Hematopoietic multipotent progenitor cell treated with erythropoietin and hydrocortisone succinate and interleukin-3 and kit ligand, for 6 days (in vitro differentiated cells): Measurements from ENCODE around the gene LRRC25.
"Not testable (repeated sequence)": the region's sequence is repeated elsewhere in the genome, so short reads cannot be mapped to it uniquely, and the experiment has no call there.

ENCODE experiments used
- DNase-seq: peaks from one replicate; pipeline ENCODE4 v3.0.0-alpha.2; 2015

The LRRC25 gene

DNA sequence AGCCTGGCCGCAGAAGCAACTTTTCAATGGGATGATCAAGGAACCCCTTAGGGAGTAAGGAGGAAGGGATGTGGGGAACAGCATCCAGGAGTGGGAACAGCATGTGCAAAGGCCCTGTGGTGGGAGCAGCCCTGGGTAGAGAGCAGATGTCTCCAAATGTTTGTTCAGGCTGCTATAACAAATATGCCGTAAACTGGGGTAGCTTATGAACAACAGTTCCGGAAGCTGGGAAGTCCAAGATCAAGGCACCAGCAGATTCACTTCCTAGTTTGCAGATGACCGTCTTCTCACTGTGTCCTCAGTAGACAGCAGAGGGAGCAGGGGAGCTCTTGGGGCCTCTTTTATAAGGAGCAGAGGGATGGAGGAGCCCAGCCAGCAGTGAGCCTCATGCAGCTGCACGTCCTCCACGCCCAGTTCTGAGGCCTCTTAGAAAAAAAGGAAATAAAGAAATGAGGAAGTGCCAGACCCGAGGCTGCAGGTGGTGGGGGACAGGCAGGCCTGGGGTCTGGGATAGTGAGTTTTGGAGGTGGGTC, 4.2 kb upstream of the LRRC25 start:
- DNase-seq = peak; percentile 96

DNA sequence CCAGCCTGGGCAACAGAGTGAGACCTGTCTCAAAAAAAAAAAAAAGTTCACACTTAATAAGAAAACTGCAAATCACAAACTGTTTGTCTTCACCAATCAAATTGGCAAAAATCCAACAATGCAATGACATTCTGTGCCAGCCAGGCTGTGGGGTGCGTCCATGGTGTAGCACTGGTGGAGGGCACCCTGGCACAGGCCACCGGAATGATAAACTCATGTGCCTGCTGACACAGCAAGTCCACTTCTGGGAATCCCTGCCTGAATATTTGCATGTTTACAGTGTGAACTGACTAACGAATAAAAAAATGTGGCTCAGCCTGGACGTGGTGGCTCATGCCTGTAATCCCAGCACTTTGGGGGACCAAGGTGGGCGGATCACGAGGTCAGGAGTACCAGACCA, 1.6 kb upstream of the LRRC25 start:
- peak; percentile 83 for DNase-seq

DNA sequence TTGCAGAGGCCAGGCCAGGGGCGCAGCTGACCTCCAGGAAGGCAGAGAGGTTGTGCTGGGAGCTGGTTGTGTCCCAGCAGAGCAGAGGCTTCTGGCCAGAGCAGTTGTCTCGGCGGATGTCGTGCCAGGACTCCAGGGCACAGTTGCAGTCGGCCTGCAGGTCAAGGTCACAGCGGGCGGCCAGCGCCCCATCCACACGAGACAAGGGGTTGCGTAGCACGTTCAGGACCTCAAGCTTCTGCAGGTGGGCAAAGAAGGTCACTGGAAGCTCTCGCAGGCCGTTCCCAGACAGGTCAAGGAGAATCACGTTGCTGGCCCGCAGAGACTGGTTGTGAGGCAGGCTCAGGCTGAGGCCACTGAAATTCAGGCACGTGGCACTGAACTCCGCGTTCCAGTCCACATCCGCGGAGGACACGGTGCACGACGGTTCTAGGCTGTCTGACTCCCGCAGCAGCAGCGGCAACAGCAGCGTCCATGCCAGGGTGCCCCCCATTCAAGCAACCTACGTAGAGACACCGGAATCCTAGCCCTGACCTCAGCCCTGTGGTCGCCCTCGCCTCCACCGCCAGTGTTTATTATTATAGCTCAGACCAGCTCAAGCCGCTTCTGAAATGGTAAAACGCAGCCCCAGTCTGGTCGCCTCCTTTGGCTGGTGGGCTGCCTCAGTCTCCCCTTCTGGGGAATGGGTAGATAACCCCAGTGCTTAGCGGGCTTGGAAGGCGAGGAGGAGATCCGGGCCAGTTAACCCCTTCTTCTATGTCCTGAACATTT, 766 bp downstream of the LRRC25 start:
- DNase-seq = no peak

DNA sequence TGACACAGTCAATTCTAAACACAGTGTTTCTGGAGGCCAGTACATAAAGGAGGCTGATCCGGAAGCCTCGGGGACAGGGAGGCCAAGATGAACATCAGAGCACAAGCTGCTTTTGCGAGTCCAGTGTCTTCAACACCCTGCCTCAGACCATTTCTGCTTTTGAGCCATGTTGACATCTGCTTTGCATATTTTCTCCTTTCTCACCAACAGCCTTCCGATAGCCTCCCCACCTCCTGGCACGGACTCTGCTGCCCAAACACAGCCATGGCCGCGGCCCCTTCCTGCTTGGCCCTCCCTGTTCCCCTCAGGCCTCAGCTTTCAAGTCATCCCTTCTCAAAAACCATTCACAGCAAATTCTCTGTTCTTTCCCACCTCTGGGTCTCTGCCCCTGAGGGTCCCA, 3.6 kb downstream of the LRRC25 start:
- no peak for DNase-seq

DNA sequence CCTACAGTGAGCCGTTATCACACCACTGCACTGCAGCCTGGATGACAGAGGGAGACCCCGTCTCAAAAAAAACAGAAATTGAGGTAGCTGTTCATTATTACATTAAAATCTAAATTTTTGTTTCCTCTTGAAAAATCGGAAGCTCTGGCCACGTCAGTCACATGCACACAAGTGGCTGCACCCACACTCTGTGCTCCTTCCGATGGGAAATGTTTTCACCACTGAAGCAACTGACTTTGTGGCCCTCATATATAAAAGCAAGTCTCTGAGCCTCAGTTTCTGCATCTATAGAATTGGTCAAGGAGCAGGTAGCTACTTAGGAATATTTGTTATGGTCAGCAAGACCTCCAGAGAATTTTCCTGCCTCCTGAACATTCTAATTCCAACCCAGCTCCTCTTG, 4.5 kb downstream of the LRRC25 start:
- DNase-seq = no peak

DNA sequence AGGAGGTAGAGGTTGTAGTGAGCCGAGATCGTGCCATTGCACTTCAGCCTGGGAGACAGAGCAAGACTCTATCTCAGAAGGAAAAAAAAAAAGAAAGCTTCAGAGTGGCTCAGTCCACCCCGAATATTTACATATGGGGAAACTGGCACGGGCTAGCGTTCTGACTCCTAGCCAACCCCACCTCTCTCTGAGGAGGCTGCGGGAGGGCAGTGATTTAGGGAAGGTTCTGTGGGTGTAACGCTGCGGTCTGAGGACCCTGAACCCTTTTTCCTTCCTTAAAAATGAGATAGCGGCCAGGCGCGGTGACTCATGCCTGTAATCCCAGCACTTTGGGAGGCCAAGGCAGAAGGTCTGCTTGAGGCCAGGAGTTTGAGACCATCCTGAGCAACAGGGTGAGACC, 5.0 kb downstream of the LRRC25 start:
- peak; percentile 78 for DNase-seq

DNA sequence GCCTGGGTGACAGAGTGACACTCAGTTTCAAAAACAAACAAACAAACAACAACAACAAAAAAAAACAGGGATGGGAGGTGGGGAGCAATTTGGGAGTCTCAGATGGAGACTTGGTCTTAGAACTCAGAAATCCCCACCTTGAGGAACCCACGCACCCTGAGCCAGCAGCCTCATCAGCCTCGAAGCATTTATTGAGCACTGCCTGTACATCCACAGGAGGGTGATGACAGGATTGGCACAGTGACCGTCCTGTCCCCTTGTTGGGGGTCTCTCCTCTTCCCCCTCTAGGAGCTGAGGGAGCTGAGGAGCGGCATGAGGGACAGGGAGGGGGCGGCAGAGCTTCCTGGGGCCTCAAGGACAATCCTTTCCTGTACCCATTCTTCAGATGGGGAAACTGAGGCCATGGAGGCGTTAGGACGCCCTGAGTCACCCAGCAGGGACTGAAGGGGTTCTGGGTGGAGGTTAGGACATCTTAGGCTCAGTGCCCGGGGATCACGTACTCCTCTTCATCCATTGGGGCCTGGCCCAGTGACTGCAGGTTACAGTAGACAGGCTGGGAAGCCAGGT, 5.8 kb downstream of the LRRC25 start:
- no peak for DNase-seq

DNA sequence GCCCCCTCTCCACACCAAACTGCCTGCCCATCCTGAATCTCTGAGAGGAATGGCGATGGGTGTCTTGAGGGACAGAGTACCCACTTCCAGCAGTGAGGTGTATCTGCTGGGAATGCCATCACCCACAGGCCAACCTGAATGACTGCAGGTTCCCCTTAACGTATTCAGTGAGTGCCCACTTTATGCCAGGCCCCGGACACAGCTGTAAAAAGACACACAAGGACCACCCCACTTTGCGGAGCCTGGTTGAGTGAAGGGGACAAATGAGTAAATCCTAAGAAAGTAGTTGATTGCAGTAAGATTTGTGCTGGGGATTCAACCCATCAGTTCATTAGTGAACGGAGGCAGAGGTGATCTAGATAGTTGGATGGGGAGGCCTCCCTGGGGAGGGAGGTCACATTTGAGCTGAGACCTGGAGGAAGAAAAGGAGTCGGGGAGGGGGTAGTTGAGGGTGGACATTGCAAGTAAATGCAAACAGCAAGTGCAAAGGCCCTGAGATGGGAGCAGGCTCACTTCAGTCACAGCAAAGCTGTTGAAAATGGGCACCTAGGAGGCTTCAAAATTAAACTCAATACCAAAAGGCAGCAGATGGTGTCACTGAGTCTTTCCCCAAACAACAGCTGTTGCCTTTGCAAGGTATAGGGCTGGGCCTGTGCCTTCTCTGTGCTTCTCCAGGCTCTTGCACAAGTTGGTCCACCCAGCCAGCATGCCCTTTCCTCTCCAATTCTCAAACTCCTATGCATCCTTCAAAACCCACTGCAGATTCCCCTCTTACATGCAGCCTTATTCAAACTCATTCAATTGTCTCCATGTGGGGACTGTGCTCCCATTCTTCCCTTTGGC, 7.1 kb downstream of the LRRC25 start:
- DNase-seq = no peak

DNA sequence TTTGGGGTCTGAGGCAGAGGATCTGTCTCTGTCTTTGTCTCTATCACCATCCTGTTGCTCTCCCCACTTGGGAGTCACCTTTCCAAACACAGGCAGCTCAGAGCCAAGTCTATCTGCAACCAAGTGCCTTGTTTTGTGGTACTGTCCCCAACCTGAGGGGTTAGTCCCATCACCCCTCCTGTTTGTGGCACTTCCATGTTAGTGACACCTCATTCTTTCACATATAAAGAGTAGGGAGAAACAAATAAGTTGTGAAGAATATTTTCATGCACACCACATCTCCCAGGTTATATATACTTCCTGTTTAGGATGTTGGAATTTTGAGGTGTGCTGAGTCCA, 7.7 kb downstream of the LRRC25 start:
- no peak for DNase-seq

DNA sequence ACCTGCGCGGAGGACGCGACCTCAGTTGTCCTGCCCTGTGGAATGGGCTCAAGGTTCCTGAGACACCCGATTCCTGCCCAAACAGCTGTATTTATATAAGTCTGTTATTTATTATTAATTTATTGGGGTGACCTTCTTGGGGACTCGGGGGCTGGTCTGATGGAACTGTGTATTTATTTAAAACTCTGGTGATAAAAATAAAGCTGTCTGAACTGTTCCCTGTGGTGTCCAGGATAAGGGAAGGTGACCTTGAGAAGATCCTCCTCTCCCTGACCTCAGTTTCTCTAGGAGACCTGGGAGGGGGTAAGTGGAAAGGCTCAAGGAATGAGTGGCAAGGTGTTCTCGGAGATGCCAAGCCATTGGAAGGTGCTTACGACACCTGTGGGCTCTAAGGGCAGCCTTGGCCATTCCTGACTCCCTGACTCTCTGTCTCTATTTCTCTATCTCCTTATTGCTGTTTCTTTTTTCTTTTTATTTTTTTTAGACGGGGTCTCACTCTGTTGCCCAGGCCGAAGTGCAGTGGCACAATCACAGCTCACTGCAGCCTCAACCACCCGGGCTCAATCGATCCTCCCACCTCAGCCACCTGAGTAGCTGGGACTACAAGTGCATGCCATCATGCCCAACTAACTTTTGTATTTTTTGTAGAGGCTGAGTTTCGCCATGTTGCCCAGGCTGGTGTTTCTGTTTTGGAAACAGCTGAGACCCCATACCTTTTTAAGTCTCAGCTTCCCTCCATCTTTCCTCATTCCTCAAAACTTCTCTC, 8.3 kb downstream of the LRRC25 start:
- DNase-seq = no peak

DNA sequence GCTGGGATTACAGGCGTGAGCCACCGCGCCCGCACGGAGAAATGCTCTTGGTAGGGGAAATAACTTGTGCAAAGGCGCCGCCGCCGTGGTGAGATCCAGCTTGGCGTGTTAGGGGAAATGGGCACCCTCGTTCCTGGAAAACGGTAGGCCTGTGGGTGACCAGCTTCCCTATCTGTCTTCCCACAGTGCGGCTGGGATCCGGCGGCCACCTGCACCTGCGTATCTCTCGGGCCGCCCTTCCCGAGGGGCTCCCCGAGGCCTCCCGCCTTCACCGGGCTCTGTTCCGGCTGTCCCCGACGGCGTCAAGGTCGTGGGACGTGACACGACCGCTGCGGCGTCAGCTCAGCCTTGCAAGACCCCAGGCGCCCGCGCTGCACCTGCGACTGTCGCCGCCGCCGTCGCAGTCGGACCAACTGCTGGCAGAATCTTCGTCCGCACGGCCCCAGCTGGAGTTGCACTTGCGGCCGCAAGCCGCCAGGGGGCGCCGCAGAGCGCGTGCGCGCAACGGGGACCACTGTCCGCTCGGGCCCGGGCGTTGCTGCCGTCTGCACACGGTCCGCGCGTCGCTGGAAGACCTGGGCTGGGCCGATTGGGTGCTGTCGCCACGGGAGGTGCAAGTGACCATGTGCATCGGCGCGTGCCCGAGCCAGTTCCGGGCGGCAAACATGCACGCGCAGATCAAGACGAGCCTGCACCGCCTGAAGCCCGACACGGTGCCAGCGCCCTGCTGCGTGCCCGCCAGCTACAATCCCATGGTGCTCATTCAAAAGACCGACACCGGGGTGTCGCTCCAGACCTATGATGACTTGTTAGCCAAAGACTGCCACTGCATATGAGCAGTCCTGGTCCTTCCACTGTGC, 9.1 kb downstream of the LRRC25 start:
- peak; percentile 94 for DNase-seq

DNA sequence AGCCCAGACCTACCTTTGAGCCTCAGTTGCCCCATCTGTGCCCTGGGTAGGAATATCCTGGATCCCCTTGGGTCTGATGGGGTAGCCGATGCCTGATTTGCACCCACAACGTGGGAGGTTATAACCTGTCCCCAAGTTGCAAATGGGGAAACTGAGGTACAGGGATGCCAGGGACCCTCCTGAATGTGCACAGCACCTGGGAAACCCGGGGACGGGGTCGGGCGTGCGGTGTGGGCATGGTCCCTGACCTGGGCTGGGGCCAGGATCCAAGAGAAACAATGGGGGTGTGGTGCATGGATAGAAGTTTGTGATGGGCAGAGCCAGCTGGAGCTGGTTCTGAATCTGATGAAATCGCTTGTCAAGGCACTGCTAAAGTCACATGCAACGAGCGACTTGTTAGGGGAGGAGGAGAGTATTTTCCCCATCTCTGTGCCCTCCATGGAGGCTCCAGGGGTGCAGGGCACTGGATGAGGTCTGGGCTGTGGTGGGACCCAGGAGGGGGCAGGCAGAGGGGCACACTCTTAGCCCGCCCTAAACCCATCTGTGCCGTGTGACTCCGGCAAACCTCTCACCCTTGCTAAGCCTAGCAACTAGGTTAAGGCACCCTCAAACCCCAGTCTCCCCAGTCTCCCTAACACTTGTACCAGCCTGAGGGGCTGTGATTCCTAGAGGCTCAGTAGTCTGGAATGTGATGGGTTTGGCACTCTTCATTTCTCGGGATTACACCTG, 10.7 kb downstream of the LRRC25 start:
- DNase-seq = peak; percentile 45

DNA sequence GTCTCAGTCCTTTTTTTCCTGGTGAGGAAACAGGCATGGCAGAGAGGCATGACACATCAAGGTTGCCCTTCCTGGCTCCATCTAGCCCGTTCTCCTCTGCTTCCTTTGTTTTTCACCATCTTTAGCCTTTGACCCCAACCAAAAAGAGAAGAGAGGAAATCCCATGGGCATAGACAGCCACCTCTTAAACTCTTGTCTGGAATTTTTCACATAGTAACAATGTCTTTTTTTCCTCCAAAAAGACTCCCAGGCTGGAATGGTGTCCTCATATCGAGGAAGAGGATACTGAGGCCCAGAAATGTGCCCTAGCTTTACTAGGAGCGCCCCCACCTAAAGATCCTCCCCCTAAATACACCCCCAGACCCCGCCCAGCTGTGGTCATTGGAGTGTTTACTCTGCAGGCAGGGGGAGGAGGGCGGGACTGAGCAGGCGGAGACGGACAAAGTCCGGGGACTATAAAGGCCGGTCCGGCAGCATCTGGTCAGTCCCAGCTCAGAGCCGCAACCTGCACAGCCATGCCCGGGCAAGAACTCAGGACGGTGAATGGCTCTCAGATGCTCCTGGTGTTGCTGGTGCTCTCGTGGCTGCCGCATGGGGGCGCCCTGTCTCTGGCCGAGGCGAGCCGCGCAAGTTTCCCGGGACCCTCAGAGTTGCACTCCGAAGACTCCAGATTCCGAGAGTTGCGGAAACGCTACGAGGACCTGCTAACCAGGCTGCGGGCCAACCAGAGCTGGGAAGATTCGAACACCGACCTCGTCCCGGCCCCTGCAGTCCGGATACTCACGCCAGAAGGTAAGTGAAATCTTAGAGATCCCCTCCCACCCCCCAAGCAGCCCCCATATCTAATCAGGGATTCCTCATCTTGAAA, 11.5 kb downstream of the LRRC25 start, which contains the start of gene GDF15:
Gene GDF15, plus strand, starts transcription at position 484 of the 868 bp plus-strand sequence. Its CDS starts 32 bp downstream, at position 516.
- DNase-seq = peak; percentile 78

DNA sequence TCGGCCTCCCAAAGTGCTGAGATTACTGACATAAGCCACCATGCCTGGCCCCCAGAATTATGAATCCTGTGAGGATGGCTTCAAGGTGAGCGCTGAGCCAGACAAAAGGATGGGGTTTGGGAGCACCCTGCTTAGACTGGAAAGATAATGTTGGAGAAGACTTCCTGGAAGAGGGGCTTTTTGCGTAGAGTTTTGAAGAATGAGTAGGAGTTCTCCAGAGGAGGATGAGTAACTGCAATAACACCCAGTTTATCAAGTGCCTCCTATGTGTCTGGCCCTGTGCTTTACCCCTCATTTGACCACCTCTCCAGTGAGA, 12.1 kb downstream of the LRRC25 start:
- DNase-seq = no peak

DNA sequence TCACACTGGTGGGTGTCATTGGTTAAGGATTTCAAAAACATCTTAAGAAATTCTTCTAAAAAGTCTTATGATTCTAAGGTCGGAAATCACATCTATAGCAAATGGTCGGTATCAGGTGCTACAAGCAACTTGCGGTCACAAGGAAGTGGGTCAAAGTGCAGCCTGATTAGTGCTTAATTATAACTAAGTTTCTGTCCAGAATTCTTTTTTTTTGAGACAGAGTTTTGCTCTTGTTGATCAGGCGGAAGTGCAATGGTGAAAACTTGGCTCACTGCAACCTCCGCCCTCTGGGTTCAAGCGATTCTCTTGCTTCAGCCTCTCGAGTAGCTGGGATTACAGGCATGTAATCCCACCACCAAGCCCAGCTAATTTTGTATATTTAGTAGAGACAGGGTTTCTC, 12.6 kb downstream of the LRRC25 start:
- no peak for DNase-seq

DNA sequence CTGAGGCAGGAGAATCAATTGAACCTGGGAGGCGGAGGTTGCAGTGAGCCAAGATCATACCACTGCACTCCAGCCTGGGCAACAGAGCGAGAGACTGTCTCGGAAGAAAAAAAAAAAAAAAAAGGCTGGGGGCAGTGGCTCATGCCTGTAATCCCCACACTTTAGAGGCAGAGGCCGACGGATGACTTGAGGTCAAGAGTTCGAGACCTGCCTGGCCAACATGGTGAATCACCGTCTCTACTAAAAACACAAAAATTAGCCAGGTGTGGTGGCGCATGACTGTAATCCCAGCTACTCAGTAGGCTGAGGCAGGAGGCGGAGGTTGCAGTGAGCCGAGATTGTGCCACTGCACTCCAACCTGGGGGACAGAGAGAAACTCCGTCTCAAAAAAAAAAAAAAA, 13.8 kb downstream of the LRRC25 start:
- not testable (repeated sequence) for DNase-seq

DNA sequence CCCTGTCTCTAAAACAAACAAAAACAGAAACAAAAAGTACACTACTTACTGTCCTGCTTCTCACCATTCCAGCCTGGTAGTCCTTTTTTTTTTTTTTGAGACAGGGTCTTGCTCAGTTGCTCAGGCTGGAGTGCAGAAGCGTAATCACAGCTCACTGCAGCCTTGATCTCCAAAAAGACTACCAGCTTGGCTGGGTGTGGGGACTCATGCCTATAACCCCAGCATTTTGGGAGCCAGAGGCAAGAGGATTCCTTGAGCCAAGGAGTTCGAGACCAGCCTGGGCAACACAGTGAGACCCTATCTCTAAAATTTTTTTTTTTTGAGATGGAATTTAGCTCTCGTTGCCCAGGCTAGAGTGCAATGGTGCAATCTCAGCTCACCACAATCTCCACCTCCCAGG, 16.6 kb downstream of the LRRC25 start:
- DNase-seq = no peak

DNA sequence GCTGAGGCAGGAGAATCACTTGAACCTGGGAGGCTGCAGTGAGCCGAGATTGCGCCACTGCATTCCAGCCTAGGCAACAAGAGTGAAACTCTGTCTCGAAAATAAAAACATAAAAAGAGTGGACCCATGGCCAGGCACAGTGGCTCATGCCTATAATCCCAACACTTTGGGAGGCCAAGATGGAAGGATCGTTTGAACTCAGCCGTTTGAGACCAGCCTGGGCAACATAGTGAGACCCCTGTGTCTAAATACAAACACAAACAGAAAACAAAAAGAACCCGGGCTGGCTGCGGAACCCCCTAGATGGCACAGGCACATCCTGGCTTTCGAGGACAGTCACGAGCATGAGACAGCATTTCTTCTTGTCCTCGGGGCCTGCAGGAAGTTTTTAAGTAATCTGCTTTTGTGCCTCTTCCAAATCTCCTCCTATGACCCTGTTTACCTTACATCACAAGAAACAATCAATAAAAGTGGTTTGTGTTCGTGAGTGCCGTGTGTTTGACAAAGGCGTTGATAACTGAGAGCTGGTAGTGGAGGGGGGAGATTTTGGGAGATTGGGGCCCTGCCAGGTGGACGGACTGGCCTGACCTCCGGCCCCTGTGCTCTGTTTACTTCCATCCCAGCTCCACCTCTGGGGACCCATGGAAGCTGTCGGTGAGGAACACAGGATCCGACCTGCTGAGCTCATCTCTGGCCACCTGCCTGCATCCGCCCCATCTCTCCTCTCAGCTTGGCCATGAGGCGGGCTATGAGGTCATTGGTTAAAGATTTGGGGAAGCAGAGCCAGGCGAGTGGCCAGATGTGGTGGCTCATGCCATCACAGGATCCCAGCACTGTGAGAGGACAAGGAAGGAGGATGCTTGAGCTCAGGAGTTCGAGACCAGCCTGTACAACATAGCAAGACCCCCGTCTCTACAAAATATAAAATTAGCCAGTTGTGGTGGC, 17.3 kb downstream of the LRRC25 start:
- DNase-seq = peak; percentile 72

DNA sequence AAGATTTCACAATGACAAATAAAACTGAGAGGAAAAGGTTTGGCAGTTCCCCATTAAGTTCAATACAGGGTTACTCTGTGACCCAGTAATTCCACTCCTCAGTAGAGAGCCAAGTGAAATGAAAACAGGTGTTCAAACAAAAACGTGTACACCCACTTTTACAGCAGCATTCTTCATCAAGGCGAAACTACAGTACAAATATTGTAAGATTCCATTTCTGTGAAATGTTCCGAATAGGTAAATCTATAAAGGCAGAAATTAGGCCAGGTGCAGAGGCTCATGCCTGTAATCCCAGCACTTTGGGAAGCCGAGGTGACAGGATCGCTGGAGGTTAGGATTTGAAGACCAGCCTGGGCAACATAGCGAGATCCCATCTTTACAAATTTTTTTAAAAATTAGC, 20.4 kb downstream of the LRRC25 start:
- no peak for DNase-seq
